ENCODE data around the gene DGKQ. TPM values are rescaled to one million over a fixed set of nuclear protein-coding genes. Genes with fewer than 3 reads are reported as not detected.

DGKQ gene
- total RNA-seq, 2 donors from 2014 or later, result 18.6 to 24.0 TPM

- Histone ChIP-seq H3K4me1 (ENCODE audit: control insufficient read depth in 1 of 2, low read depth in 2 of 2) (peaks cover 0 to 7% of the 10 kb centered on the region in 2 donors), H3K9me3 (no peaks in the 10 kb centered on the region), H3K4me3 (no peak overlapping the region), H3K36me3 (peaks cover 9% of the 10 kb centered on the region), H3K27ac (no peak overlapping the region), H3K27me3 (replicated peaks; ENCODE audit: insufficient read depth) (no peaks in the 10 kb centered on the region)
- DNase-seq (ENCODE audit: low spot score), result no peak
- TF ChIP-seq, protein P1, sequence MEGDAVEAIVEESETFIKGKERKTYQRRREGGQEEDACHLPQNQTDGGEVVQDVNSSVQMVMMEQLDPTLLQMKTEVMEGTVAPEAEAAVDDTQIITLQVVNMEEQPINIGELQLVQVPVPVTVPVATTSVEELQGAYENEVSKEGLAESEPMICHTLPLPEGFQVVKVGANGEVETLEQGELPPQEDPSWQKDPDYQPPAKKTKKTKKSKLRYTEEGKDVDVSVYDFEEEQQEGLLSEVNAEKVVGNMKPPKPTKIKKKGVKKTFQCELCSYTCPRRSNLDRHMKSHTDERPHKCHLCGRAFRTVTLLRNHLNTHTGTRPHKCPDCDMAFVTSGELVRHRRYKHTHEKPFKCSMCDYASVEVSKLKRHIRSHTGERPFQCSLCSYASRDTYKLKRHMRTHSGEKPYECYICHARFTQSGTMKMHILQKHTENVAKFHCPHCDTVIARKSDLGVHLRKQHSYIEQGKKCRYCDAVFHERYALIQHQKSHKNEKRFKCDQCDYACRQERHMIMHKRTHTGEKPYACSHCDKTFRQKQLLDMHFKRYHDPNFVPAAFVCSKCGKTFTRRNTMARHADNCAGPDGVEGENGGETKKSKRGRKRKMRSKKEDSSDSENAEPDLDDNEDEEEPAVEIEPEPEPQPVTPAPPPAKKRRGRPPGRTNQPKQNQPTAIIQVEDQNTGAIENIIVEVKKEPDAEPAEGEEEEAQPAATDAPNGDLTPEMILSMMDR (IDR thresholded peaks at IDR 0.05), result no peak
- ATAC-seq (ENCODE audit: insufficient number of reproducible peaks, low FRiP score, low read depth), result no peak
These were observed 6.9 kb downstream of the DGKQ start for GRCh38 chr4:966266-967112.

DNA sequence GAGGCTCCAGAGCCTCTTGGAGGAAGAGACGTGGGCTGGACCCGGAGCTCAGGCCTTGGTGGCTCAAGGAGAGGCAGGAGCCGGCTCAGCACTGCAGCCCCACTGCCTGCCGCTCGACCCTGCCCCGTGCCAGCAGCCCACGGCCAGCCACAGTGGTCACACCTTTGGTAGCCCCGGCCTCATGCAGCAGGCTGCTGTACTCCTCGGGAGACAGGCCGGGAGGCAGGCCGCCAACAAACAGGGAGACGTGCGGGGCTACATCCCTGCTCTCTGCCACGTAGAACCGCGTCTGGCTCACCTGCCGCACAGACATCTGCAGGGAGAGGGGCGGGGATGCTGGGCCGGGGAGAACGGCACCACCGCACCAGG lies 7.6 kb downstream of the DGKQ start:
- peaks cover 10% of the 10 kb centered on the region for H3K36me3 ChIP-seq
- no peaks in the 10 kb centered on the region for H3K4me1 ChIP-seq (ENCODE audit: control insufficient read depth in 1 of 2, low read depth in 2 of 2)
- H3K27me3 ChIP-seq (replicated peaks; ENCODE audit: insufficient read depth), result no peaks in the 10 kb centered on the region
- no peaks in the 10 kb centered on the region for H3K9me3 ChIP-seq
- DNase-seq (ENCODE audit: low spot score) (no peak), ATAC-seq (ENCODE audit: insufficient number of reproducible peaks, low FRiP score, low read depth) (no peak)
- no peak overlapping the region for H3K27ac ChIP-seq
- H3K4me3 ChIP-seq, result no peak overlapping the region
- TF ChIP-seq, protein P1 (IDR thresholded peaks at IDR 0.05), result no peak

DNA sequence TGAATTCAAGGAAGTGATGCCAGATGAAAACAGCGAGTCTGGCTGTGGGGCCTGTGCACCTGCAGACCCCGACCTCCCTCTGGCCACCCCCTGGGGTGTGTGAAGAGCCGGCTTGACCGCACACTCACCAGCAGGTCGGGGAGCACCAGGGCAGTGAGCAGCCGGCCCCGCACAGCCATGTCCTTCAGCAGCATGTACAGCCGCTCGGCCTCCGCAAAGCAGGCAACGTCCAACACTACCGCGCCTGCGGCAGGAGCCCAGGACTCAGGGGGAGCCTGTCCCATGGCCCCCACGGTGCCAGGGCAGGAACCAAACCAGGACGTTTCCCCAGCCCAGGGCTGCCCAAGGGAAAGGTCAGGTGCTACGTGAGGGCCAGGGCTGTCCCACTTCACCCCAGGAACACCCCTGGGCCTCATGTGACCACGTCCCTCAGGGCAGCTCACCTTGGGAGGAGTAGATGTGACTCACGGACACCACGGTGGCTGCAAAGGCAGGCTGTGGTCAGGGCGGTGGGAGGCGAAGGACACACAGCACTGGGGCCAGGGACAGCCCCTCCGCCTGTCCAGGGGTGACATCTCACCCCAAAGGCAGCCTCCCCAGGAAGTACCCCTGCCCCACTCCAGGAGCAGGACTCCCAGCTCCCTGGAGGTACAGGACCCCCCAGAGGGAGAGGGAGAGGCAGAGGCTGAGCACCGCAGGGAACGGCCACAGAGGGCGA lies 8.2 kb downstream of the DGKQ start:
- Histone ChIP-seq H3K9me3 (no peaks in the 10 kb centered on the region), H3K4me1 (ENCODE audit: control insufficient read depth in 1 of 2, low read depth in 2 of 2) (no peaks in the 10 kb centered on the region), H3K36me3 (peaks cover 10% of the 10 kb centered on the region), H3K4me3 (no peak overlapping the region), H3K27me3 (replicated peaks; ENCODE audit: insufficient read depth) (no peaks in the 10 kb centered on the region), H3K27ac (no peak overlapping the region)
- ATAC-seq (ENCODE audit: insufficient number of reproducible peaks, low FRiP score, low read depth) (no peak), DNase-seq (ENCODE audit: low spot score) (no peak)
- TF ChIP-seq, protein P1 (IDR thresholded peaks at IDR 0.05), result no peak

GRCh38 chr4:964346-965025 lies 8.9 kb downstream of the DGKQ start:
- ATAC-seq (ENCODE audit: insufficient number of reproducible peaks, low FRiP score, low read depth), result no peak
- DNase-seq (ENCODE audit: low spot score), result no peak
- Histone ChIP-seq H3K9me3 (no peaks in the 10 kb centered on the region), H3K27me3 (replicated peaks; ENCODE audit: insufficient read depth) (no peaks in the 10 kb centered on the region), H3K4me1 (ENCODE audit: control insufficient read depth in 1 of 2, low read depth in 2 of 2) (no peaks in the 10 kb centered on the region), H3K27ac (no peak overlapping the region), H3K4me3 (no peak overlapping the region), H3K36me3 (peaks cover 10% of the 10 kb centered on the region)
- TF ChIP-seq, protein P1 (IDR thresholded peaks at IDR 0.05), result no peak
